CD4-positive, alpha-beta T cell treated with Interleukin-2 at 100 ng/mL for 4 hours (primary cell): ENCODE data around the gene MYNN.
A peak's percentile ranks its signal among the peaks of the same experiment; 100 is the strongest.
"Not testable (repeated sequence)": the region's sequence is repeated elsewhere in the genome, so short reads cannot be mapped to it uniquely, and the experiment has no call there.

Source experiments
- DNase-seq: peaks from one replicate; pipeline ENCODE4 v3.0.0-alpha.2; 2020; ENCODE audit warnings: low spot score

Gene MYNN

GRCh38 chr3:169772897-169773816 is at the start of gene MYNN:
Gene MYNN (plus strand): TSS chr3:169773396. CDS start chr3:169774296, 900 bp downstream.
- peak; percentile 89 for DNase-seq

GRCh38 chr3:169731857-169732256 is 41.3 kb upstream of the MYNN start:
- DNase-seq: not testable (repeated sequence)

DNA sequence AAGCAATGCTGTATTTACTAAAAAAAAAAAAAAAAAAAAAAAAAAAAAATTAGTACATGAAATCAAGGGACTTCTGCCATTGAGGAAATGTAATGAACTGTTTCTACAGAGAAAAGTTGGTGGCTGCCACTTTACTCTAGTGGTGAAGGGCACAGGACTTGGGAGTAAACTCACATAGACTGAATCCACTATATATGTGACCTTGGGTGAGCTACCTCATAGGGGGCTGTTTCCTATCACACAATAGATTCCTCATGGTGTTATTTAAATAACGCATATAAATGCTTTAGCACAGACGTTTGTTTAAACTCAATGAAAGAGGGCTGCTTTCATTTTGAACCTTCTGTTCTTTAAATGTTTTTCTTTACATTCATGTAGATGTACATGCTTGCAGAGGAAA is 34.1 kb upstream of the MYNN start:
- DNase-seq: no peak

- DNase-seq: no peak
Measured at GRCh38 chr3:169744366-169745054, 28.7 kb upstream of the MYNN start.

DNA sequence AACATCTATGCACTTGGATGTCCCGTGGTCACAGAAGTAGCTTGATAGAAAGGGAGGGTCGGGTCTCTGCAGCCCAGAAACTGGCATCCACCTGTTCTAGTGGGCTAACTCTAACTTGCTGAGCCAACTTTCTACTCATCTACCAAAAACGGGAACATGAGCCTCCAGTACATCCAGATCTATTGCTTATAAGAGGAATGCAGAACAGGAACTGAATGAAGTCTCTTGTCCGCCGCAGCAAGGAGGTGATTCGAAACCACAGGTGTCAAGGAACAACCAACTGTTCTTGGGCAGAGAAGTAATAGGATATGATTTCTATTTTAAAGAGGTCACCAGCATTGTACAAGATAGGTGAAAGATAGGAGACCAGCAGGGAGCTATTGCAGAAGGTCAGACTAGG is 26.3 kb upstream of the MYNN start:
- DNase-seq: no peak

DNA sequence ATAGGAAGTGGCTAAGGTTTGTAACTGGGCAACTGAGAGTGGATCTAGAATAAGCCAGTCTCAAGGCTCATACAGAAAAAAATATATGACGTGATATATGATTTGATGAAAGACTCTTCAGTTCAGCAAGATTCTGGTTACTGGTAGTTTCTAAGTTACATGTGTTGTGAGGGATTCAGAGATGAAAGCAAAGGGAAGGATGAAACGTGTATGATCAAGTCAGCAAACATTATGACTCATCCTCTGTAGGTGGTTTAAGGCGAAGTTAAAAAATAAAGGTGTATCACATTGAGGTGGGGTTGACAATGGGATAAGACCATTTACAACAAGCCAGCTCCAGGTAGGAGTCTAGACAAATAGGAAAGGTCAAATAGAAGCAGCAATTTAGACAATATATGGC is 24.5 kb upstream of the MYNN start:
- DNase-seq: peak; percentile 17

- DNase-seq: no peak
Measured at GRCh38 chr3:169750665-169751064, 22.5 kb upstream of the MYNN start.

DNA sequence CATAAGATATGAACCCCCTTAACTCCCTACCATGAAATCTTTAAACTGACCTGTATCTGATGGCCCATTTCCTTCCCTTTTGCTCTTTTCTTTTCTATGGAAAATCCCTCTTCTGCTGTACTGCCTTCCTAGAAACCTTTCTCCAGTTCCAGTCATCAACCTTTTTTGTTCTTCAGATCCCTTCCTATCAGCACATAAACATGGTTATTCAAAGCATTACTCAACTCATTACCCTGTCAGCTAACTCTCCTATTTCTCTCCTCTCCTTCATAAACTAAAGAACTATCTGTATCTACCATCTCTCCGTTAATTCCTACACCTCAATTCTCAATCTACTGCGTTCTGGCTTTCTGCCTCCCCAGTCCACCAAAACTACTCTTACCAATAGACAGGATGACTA is 21.3 kb upstream of the MYNN start:
- no peak for DNase-seq

DNA sequence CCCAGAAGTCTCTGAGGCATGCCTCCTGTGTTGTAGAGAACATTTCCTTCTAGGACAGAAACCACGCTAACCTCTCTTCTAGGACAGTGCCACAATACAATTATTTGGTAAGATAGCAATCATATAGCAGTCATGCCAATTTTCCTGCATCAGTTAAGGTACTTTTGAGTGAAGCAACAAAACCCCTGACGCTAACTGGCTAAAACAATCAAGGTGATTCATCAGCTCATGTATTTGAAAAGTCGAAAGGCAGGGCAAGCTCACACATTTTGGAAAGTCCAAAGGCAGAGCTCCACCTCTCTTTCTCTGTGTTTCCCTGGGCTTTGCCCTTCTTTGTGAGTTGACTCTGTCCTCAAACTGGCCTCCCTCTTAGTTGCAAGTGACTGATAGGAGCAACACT is 18.5 kb upstream of the MYNN start:
- no peak for DNase-seq

- DNase-seq: no peak
Measured at GRCh38 chr3:169755488-169755887, 17.7 kb upstream of the MYNN start.

GRCh38 chr3:169758359-169758994 is 14.7 kb upstream of the MYNN start:
- no peak for DNase-seq

GRCh38 chr3:169759256-169759655 is 13.9 kb upstream of the MYNN start:
- peak; percentile 61 for DNase-seq

GRCh38 chr3:169760479-169760878 is 12.7 kb upstream of the MYNN start:
- DNase-seq: no peak

- DNase-seq: peak; percentile 63
Measured at GRCh38 chr3:169764312-169764881, 8.8 kb upstream of the MYNN start.

DNA sequence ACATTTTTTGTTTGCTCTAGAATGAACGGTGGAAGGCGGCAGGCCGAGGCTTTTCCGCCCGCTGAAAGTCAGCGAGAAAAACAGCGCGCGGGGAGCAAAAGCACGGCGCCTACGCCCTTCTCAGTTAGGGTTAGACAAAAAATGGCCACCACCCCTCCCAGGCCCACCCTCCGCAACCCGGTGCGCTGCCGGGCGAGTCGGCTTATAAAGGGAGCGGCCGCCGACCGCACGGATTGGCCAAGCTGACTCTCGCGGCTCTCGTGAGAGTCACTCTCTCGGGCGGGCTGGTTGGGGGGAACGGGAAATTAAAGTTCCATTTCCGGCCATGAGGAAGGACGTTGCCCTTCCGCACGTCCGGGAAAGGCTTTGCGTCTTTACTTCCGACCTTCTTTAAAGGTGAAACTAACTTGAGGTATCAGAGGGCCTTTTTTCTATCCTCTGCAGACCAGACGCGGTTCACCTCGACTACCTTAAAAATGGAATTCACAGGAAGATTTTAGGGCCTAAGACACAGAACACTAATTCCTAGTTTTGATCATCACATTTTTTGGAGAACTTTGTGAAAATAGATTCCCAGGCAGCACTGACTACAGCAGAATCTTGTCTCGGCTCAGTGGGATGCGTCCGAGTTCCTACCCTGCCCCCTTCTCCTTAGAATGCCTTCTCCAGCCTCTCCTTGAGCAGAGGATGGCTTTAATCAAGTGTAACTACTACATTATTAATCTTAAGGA is 8.1 kb upstream of the MYNN start, which contains the start of gene TERC:
TSS of gene TERC (minus strand) at position 179 of the 731 bp plus-strand sequence.
- DNase-seq: peak; percentile 97

DNA sequence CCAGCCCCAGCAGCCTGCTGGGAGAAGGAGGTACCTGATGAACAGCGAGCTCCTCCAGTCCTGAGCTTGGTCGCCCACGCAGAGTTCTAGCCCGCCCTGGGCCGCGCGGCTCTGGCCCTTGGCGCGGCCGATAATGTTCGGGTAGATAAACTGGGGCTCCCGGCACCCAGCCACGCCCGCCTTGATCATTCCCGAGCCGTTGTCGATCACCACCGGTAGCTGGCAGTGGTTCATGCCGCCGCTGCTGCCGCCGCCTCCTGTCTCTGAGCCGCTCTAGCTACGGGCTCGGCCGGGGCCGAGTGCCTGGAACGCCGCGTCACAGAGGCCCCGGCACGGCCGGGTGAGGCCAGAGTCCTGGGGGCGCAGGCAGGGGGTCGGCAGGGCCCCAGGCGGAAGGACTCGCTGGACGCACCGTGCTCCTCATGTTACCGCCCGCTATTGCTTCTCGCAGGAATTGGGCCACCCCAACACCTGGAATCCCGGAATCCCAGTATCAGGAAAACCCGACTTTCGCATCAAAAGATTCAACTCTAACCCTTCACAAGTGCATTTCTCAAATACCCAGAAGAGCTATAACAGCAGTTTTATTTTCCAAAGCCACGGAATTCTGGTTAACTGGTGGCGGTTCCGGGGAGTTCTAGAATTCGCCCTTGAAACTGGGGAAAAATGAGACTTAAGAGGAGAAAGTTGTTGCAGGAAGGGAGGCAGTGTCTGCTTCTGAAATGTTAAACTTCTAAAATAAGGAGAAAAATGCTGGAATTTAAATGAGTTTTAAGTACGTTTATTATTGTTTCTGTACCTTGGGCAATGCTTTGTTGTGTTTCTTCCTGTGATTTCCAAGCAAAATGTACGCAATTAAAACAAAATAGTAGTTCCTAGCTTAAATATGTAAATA is 3.7 kb upstream of the MYNN start, which contains the start of gene ACTRT3:
TSS of gene ACTRT3 (minus strand) at position 275 of the 895 bp plus-strand sequence. CDS start at position 234, 41 bp downstream.
- peak; percentile 65 for DNase-seq

DNA sequence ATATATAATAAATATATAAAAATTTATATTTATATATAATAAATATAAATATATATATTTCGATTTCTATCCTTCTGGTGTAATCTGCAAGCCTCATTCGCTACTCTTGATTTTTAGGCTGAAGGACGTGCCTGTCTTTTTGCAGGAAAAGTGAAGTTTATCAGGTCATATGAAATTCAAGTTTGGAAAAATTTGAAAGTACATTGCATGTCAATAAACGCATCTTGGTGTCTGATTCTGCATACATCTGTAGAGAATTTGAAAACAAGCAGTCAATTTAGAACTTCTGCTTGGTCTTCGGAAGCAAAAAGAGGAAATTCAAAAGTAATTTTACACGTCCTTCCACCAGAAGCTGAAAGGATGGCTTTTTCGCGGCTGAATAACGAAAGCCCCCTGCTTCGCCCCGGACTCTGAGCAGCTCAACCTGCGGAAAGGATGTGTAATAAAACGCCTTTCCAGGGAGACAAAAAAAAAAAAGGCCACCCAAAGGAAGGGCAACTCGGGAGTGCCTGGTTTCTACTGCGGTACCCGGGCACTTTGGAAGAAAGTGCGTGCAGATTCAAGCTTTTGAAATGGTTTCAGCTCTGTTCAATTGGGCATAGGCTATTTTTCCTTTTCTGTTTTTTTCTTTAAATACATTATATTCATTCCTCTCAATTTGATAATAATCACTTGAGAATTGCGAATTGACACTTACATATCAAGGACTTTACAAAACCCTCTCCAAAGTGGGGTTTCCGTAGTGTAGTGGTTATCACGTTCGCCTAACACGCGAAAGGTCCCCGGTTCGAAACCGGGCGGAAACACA is 1.5 kb upstream of the MYNN start:
- peak; percentile 92 for DNase-seq

GRCh38 chr3:169772305-169772896 is 795 bp upstream of the MYNN start:
- peak; percentile 54 for DNase-seq

- DNase-seq: no peak
Measured at GRCh38 chr3:169774186-169774585, 990 bp downstream of the MYNN start.
